Muscle layer of duodenum (tissue), 2 donors: Measurements from ENCODE around the gene F7.
A peak's percentile ranks its signal among the peaks of the same experiment; 100 is the strongest.

Experiments
- H3K27ac ChIP-seq: one replicate; pipeline ENCODE4 v1.7.0; 2013; ENCODE audit warnings: mild to moderate bottlenecking, low read length
- H3K27me3 ChIP-seq: one replicate; pipeline ENCODE4 v1.7.0; 2013; ENCODE audit warnings: low read depth, mild to moderate bottlenecking, control low read depth, low read length
- H3K36me3 ChIP-seq, 2 donors: one replicate each; pipeline ENCODE4 v1.7.0; 2013; ENCODE audit warnings: low read length in 2 of 2, control low read depth in 1 of 2, mild to moderate bottlenecking in 1 of 2; ENCODE audit not compliant: insufficient read depth in 2 of 2, control insufficient read depth in 1 of 2
- H3K4me1 ChIP-seq, 2 donors: one replicate each; pipeline ENCODE4 v1.7.0; 2013; ENCODE audit warnings: low read length in 2 of 2, mild to moderate bottlenecking in 2 of 2, control low read depth in 1 of 2, moderate library complexity in 1 of 2; ENCODE audit not compliant: insufficient read depth in 2 of 2, control insufficient read depth in 1 of 2
- H3K4me3 ChIP-seq, 2 donors: one replicate each; pipeline ENCODE4 v1.7.0; 2013; ENCODE audit warnings: low read length in 2 of 2, low read depth in 1 of 2, mild to moderate bottlenecking in 1 of 2
- H3K9me3 ChIP-seq, 2 donors: one replicate each; pipeline ENCODE4 v1.7.0; 2013; ENCODE audit warnings: low read length in 2 of 2, control low read depth in 1 of 2, mild to moderate bottlenecking in 1 of 2; ENCODE audit not compliant: control insufficient read depth in 1 of 2
- donor health status: healthy.

Gene F7

DNA sequence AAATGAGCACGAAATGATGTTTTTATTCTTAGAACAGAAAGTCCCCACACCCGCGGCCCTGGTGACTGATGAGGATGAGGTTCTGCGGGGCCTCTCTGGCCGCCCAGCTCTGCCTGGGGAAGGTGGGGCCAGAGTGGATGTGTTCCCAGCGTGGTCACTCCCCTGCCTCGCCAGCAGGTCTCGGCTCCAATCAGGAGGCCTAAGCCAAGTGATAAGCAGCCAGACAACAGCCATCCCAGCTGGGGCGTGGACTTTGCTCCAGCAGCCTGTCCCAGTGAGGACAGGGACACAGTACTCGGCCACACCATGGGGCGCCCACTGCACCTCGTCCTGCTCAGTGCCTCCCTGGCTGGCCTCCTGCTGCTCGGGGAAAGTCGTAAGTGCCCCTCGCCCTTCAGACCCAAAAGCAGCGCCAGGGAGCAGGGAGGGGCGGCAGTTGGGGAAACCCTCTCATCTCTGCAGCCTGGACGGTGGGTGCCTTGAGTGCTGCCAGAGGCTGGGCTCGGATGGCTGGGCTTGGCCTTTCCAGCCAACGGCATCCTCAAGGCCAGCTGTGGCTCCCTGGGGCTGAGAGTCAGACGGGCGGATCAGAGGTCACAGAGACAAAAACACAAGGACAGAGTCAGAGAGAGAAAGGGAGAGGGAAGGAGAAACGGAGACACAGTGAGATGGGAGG is 17.1 kb downstream of the F7 start, which contains the start of gene F10:
Gene F10 (plus strand): TSS at position 250 of the 676 bp plus-strand sequence. CDS start 57 bp downstream, at position 307.
- Histone ChIP-seq H3K4me1 (no peaks in the 10 kb centered on the region), H3K36me3 (no peaks in the 10 kb centered on the region), H3K4me3 (peak within 1 kb of the TSS in 1 of 2 donors; percentile 12), H3K27me3 (no peaks in the 10 kb centered on the region), H3K27ac (no peak within 1 kb of the TSS), H3K9me3 (no peaks in the 10 kb centered on the region)

DNA sequence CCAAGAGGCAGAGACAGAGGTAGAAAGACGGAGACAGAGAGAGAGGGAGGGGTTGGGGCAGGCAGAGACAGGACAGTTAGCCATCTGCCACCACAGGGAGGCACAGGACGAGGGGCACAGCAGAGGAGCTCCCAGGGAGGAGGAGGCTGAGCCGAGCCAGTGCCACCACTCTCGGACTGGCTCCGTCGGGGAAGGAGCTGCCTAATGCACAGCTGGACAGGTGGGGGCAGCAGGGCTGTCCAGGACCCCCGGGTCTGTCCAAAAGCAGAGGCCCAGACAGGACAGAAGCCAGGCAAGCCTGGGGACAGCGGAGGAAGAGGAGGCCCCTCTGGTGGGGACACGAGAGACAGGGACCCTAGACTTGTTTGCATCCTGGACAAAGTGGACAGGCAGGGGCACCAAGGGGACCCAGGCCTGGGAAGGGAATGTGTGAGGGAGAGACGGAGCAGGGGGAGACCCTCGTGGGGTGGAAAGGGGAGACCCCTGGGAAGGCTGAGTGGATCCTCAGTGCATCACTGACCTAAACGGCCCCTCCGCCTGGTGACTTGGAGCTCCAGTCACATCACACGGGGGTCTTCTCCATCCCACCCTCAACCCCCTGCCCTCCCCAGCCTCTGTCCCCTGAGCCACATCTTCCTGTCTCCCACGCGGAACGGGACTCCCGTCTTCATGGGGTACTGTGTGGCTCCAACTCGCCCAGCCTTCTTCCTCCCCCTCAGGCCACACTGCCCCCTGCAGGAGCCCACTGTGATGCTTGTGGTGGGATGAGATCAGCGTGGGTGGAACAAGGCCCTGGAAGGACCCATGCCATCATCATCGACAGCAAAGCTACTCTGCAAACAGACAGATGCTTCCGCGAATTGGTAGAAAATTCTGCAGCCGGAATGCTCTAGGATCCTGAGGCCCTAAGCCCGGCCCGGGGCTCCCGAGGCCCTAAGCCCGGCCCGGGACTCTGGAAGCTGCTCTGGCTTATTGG is 17.9 kb downstream of the F7 start:
- Histone ChIP-seq H3K4me1 (no peaks in the 10 kb centered on the region), H3K36me3 (no peaks in the 10 kb centered on the region), H3K27ac (no peak overlapping the region), H3K9me3 (no peaks in the 10 kb centered on the region), H3K4me3 (peak overlapping the region in 1 of 2 donors; percentile 12), H3K27me3 (no peaks in the 10 kb centered on the region)

DNA sequence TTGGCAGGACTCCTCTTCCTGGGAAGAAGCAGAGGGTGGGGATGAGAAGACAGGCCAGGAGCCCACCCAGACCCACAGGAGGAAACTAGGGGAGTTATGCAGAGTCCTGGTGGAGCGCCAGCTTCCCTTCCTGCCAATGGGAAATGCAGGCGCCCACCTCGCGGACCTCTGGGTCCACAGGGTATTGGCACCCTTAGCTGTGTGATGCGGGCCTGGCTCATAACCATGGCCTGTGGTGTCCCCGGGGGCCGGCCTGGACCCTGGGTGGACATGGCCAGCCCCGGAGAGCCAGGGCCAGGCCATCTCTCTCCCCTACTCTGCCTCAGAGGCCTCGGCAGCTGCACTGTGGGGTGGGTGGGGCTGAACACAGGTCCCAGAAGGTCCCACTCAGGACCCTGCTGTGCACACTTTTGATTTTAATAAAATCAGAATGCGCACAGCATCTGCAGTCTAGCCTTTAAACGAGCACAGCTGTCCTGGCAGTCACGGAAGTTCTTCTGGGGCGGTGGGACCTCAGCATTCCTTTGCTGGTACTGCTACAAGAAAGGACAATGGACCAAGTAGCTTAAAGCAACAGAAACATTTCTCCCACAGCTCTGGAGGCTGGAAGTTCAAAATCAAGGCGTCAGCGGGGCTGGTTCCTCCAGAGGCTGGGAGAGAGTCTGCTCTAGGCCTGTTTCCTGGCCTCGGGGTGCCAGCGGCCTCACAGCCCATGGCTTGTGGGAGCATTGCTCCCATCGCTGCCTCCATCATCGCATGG is 18.8 kb downstream of the F7 start:
- Histone ChIP-seq H3K4me1 (no peaks in the 10 kb centered on the region), H3K4me3 (no peak overlapping the region), H3K27me3 (no peaks in the 10 kb centered on the region), H3K27ac (no peak overlapping the region), H3K9me3 (no peaks in the 10 kb centered on the region), H3K36me3 (no peaks in the 10 kb centered on the region)

GRCh38 chr13:113125506-113126264 is 20.1 kb downstream of the F7 start:
- no peaks in the 10 kb centered on the region for H3K9me3 ChIP-seq
- no peaks in the 10 kb centered on the region for H3K36me3 ChIP-seq
- no peaks in the 10 kb centered on the region for H3K4me1 ChIP-seq
- no peaks in the 10 kb centered on the region for H3K27me3 ChIP-seq
- H3K27ac ChIP-seq: no peak overlapping the region
- H3K4me3 ChIP-seq: no peak overlapping the region

DNA sequence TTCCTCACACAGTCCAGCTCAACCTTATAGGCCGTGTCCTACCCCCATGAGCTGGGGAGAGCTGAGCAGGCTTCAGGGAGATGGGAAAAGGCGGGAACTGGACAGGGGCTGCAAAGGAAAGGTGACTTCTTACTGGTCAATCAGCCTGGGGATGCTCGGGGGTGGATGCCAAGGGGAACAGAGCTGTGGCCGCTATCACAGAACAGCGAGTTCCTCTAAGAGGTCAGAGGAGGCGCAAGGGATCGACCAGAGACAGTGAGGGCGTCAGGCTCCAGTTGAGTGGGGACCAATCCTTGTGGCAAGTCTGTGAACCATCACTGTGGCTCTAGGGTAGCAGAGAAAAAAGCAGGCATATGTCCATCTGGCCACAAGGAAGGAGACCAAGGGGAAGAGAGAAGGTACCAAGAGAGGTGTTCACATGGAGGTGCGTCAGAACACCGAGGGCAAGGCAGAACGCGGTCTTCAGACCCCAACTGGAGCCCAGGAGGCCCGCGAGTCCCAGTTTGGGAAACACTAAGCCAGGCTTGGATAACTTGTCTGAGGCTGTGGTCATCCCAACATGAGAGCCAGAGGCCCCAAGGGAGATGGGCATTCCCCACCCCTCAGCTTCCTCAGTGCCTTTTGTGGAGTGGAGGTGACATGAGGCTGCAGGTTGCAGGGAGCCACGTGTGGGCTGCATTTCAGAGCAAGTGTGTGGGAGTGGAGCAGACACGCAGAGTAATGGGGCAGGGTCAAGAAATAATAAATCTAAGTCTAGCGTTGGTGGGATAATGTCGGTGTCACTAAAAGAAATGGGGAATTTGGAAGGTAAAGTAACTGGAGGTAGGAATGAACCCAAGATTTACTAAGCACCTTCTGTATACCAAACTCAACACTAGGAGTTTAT is 20.9 kb downstream of the F7 start:
- Histone ChIP-seq H3K4me1 (no peaks in the 10 kb centered on the region), H3K4me3 (no peak overlapping the region), H3K36me3 (no peaks in the 10 kb centered on the region), H3K9me3 (no peaks in the 10 kb centered on the region), H3K27me3 (no peaks in the 10 kb centered on the region), H3K27ac (no peak overlapping the region)

- H3K27me3 ChIP-seq: no peaks in the 10 kb centered on the region
- H3K27ac ChIP-seq: no peak overlapping the region
- no peaks in the 10 kb centered on the region for H3K4me1 ChIP-seq
- H3K36me3 ChIP-seq: no peaks in the 10 kb centered on the region
- no peaks in the 10 kb centered on the region for H3K9me3 ChIP-seq
- H3K4me3 ChIP-seq: peak overlapping the region in 1 of 2 donors; percentile 65
These were observed 23.9 kb downstream of the F7 start for GRCh38 chr13:113129480-113129879.

DNA sequence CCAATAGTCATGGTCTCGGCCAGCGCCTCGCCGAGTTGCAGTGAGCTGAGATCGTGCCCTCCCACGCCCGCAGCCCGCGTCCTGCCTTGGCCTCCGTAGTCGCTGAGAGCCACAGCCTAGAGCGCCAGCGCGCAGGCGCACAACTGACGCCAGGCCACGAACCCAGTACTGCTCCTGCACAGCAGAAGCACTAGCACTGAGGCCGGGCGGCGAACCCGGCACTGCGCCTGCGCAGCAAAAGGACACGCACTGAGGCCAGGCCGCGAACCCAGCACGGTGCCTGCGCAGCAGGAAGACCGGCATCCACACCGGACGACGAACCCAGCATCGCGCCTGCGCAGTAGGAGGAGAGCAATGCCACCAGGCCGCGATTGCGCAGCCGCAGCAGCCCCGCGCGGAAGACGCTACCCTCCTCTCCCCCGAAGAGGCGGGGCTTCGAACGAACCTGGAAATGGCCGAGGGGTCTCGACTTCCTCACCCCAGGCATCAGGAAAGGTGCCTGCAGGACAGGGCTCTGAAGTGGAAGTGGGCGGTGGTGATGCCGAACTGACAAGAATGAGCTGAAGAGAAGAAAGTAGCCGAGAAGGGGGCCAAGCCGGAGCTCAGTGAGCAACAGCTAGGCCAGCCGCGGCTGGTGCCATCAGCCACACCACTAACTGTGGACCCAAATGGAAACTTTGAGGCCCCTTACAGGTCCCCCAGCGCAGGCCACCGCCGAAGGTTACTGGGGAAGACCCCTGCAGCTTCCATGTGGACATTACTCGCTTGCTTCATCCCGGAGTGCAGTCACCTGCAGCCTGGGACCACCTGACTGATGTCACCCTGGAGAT is 24.5 kb downstream of the F7 start:
- Histone ChIP-seq H3K36me3 (no peaks in the 10 kb centered on the region), H3K4me1 (no peaks in the 10 kb centered on the region), H3K9me3 (no peaks in the 10 kb centered on the region), H3K27me3 (no peaks in the 10 kb centered on the region), H3K27ac (no peak overlapping the region), H3K4me3 (peak overlapping the region in 1 of 2 donors; percentile 65)

GRCh38 chr13:113135281-113135760 is 29.7 kb downstream of the F7 start:
- Histone ChIP-seq H3K36me3 (no peaks in the 10 kb centered on the region), H3K9me3 (no peaks in the 10 kb centered on the region), H3K4me3 (no peak overlapping the region), H3K27me3 (no peaks in the 10 kb centered on the region), H3K4me1 (no peaks in the 10 kb centered on the region), H3K27ac (no peak overlapping the region)

- H3K9me3 ChIP-seq: no peaks in the 10 kb centered on the region
- H3K4me3 ChIP-seq: no peak overlapping the region
- no peaks in the 10 kb centered on the region for H3K27me3 ChIP-seq
- no peaks in the 10 kb centered on the region for H3K4me1 ChIP-seq
- no peak overlapping the region for H3K27ac ChIP-seq
- H3K36me3 ChIP-seq: no peaks in the 10 kb centered on the region
These were observed 32.2 kb downstream of the F7 start for GRCh38 chr13:113137691-113138298.
